WTC11 (cell line): ENCODE measurements around the gene RLIM.

Experiments
- ATF2 ChIP-seq: sonication (generic); formaldehyde crosslinking; IDR thresholded peaks from 2 replicates; pipeline ENCODE4 v1.8.1; 2022; ENCODE audit warnings: low read depth, missing genetic modification reagents, borderline replicate concordance
- CTCF ChIP-seq: fragments of 200-600 bp; IDR thresholded peaks from 2 replicates; pipeline ENCODE4 v1.8.0; 2022; ENCODE audit warnings: antibody characterized with exemption
- ELF4 ChIP-seq: sonication (generic); formaldehyde crosslinking; IDR thresholded peaks from 2 replicates; pipeline ENCODE4 v1.8.1; 2022; ENCODE audit warnings: low read depth, mild to moderate bottlenecking, moderate library complexity, missing genetic modification reagents
- USF2 ChIP-seq: sonication (generic); formaldehyde crosslinking; IDR thresholded peaks from 2 replicates; pipeline ENCODE4 v1.8.1; 2023; ENCODE audit warnings: mild to moderate bottlenecking, missing genetic modification reagents, moderate library complexity

GRCh38 chrX:74536152-74536831, 78.1 kb downstream of the RLIM start:
- TF ChIP-seq CTCF: no peak
- no peak for TF ChIP-seq USF2 (CRISPR knock-in tag)
- TF ChIP-seq ELF4 (CRISPR knock-in tag): no peak
- no peak for TF ChIP-seq ATF2 (CRISPR knock-in tag)
